Smooth muscle cell (in vitro differentiated cells): ENCODE results near the gene ATG4C. TPM values are rescaled to one million over a fixed set of nuclear protein-coding genes. Genes with fewer than 3 reads are reported as not detected.
A peak's percentile ranks its signal among the peaks of the same experiment; 100 is the strongest.
"Not testable (repeated sequence)": the region's sequence is repeated elsewhere in the genome, so short reads cannot be mapped to it uniquely, and the experiment has no call there.

Source experiments
- DNase-seq: peaks from one replicate; lab custom pipeline; 2025; ENCODE audit not compliant: unreplicated experiment; lab: John Stamatoyannopoulos, UW
- H2AFZ ChIP-seq: fragments of 200-600 bp; sonication (generic); 2 replicates; pipeline ENCODE4 v1.6.0; 2016; ENCODE audit warnings: antibody characterized with exemption, low read depth, mild to moderate bottlenecking
- H3F3A ChIP-seq: fragments of 200-600 bp; sonication (generic); 2 replicates; pipeline ENCODE4 v1.6.0; 2017; ENCODE audit warnings: antibody characterized with exemption, low read depth
- H3K27ac ChIP-seq: fragments of 200-600 bp; sonication (generic); 2 replicates; pipeline ENCODE4 v1.5.1; 2016; ENCODE audit warnings: low read depth, mild to moderate bottlenecking
- H3K27me3 ChIP-seq: fragments of 200-600 bp; sonication (generic); 2 replicates; pipeline ENCODE4 v1.6.1; 2016; ENCODE audit warnings: low read depth, mild to moderate bottlenecking
- H3K36me3 ChIP-seq: fragments of 200-600 bp; sonication (generic); 2 replicates; pipeline ENCODE4 v1.5.1; 2016; ENCODE audit warnings: low read depth
- H3K4me1 ChIP-seq: fragments of 200-600 bp; sonication (generic); 2 replicates; pipeline ENCODE4 v1.5.1; 2016; ENCODE audit warnings: low read depth
- H3K4me2 ChIP-seq: fragments of 200-600 bp; sonication (generic); 2 replicates; pipeline ENCODE4 v1.6.0; 2016; ENCODE audit warnings: mild to moderate bottlenecking
- H3K4me3 ChIP-seq: fragments of 200-600 bp; sonication (generic); 2 replicates; pipeline ENCODE4 v1.5.1; 2016; ENCODE audit warnings: mild to moderate bottlenecking
- H3K79me2 ChIP-seq: fragments of 200-600 bp; sonication (generic); 2 replicates; pipeline ENCODE4 v1.6.0; 2016; ENCODE audit warnings: low read depth, mild to moderate bottlenecking
- H3K9ac ChIP-seq: fragments of 200-600 bp; sonication (generic); 2 replicates; pipeline ENCODE4 v1.6.0; 2016; ENCODE audit warnings: low read depth
- H3K9me3 ChIP-seq: fragments of 200-600 bp; sonication (generic); replicated peaks from 2 replicates; pipeline ENCODE4 v1.5.1; 2016; ENCODE audit warnings: low read depth
- H4K20me1 ChIP-seq: fragments of 200-600 bp; sonication (generic); 2 replicates; pipeline ENCODE4 v1.6.0; 2016; ENCODE audit warnings: low read depth
- CTCF ChIP-seq: fragments of 200-600 bp; sonication (generic); IDR thresholded peaks from 2 replicates; pipeline ENCODE4 v1.5.1; 2017; ENCODE audit warnings: borderline replicate concordance, mild to moderate bottlenecking, antibody characterized with exemption; ENCODE audit not compliant: insufficient read depth, poor library complexity, severe bottlenecking
- WGBS: methylation state at CpG from one replicate; pipeline ENCODE4 v1.1.7; 2016; ENCODE audit warnings: low lambda C conversion rate; 5-methylcytosine and 5-hydroxymethylcytosine counted together
- polyA plus RNA-seq: library from polyadenylated mRNA; unstranded; fragments of >200 nt; fragmentation: Nextera tagmentation; extraction: Ambion mirVana; gene quantifications from 2 replicates; pipeline ENCODE4 v1.2.1, GENCODE V29; 2016
- total RNA-seq: library from RNA; depleted of rRNA; stranded (reverse); fragments of >200 nt; gene quantifications from 2 replicates; pipeline ENCODE4 v1.2.3, GENCODE V29; 2014

Gene ATG4C
- total and polyA plus RNA-seq, 2 experiments from 2014 or later, result 11.5 to 13.5 TPM

- no peaks in the 10 kb centered on the region for H3F3A ChIP-seq
- no peaks in the 10 kb centered on the region for H3K36me3 ChIP-seq
- DNase-seq, result no peak
- no peak overlapping the region for H3K4me2 ChIP-seq
- no peak overlapping the region for H2AFZ ChIP-seq
- H3K9ac ChIP-seq, result no peak overlapping the region
- no peaks in the 10 kb centered on the region for H4K20me1 ChIP-seq
- H3K4me3 ChIP-seq, result no peak overlapping the region
- TF ChIP-seq CTCF, result no peak
- H3K27me3 ChIP-seq, result peaks cover 23% of the 10 kb centered on the region
- H3K9me3 ChIP-seq, result peaks cover 8% of the 10 kb centered on the region
- H3K79me2 ChIP-seq, result no peaks in the 10 kb centered on the region
- no peak overlapping the region for H3K27ac ChIP-seq
- 67% methylated on average over 3 of the region's 3 CpGs for WGBS
- no peaks in the 10 kb centered on the region for H3K4me1 ChIP-seq
These were observed 8.8 kb upstream of the ATG4C start for GRCh38 chr1:62774971-62775595.

- H3K4me2 ChIP-seq, result no peak overlapping the region
- peak overlapping the region; percentile 49 for H3K27ac ChIP-seq
- H3K9me3 ChIP-seq, result no peaks in the 10 kb centered on the region
- peaks cover 23% of the 10 kb centered on the region for H3K27me3 ChIP-seq
- no peak overlapping the region for H2AFZ ChIP-seq
- no peak for TF ChIP-seq CTCF
- no peaks in the 10 kb centered on the region for H3K79me2 ChIP-seq
- WGBS, result 57% methylated on average over 2 of the region's 2 CpGs
- DNase-seq, result no peak
- no peaks in the 10 kb centered on the region for H3K4me1 ChIP-seq
- no peaks in the 10 kb centered on the region for H3K36me3 ChIP-seq
- H4K20me1 ChIP-seq, result no peaks in the 10 kb centered on the region
- H3F3A ChIP-seq, result no peaks in the 10 kb centered on the region
- no peak overlapping the region for H3K4me3 ChIP-seq
- no peak overlapping the region for H3K9ac ChIP-seq
These were observed 5.7 kb upstream of the ATG4C start for GRCh38 chr1:62778208-62778607.

GRCh38 chr1:62781841-62782543 lies 1.9 kb upstream of the ATG4C start:
- H3K79me2 ChIP-seq, result peaks cover 17% of the 10 kb centered on the region
- WGBS, result 87% methylated on average over 3 of the region's 3 CpGs
- TF ChIP-seq CTCF, result no peak
- H3K4me3 ChIP-seq, result no peak overlapping the region
- no peaks in the 10 kb centered on the region for H3K4me1 ChIP-seq
- no peak for DNase-seq
- no peaks in the 10 kb centered on the region for H3K9me3 ChIP-seq
- no peaks in the 10 kb centered on the region for H3F3A ChIP-seq
- no peak overlapping the region for H3K27ac ChIP-seq
- peaks cover 23% of the 10 kb centered on the region for H3K27me3 ChIP-seq
- H2AFZ ChIP-seq, result no peak overlapping the region
- H3K9ac ChIP-seq, result no peak overlapping the region
- H4K20me1 ChIP-seq, result no peaks in the 10 kb centered on the region
- no peaks in the 10 kb centered on the region for H3K36me3 ChIP-seq
- H3K4me2 ChIP-seq, result peak overlapping the region; percentile 39

GRCh38 chr1:62782544-62783212 lies 1.3 kb upstream of the ATG4C start:
- 95% methylated on average over 23 of the region's 23 CpGs for WGBS
- H3K27me3 ChIP-seq, result peaks cover 18% of the 10 kb centered on the region
- not testable (repeated sequence) for H3K4me3 ChIP-seq, H3K36me3 ChIP-seq, H3K9ac ChIP-seq, H3F3A ChIP-seq, H3K9me3 ChIP-seq, H3K4me1 ChIP-seq, H3K27ac ChIP-seq, H4K20me1 ChIP-seq, DNase-seq, H2AFZ ChIP-seq
- peaks cover 17% of the 10 kb centered on the region for H3K79me2 ChIP-seq
- peak overlapping the region; percentile 39 for H3K4me2 ChIP-seq
